ENCODE measurements around the gene GPR137.

The GPR137 gene

GRCh38 chr11:64260147-64260708, 25.4 kb upstream of the GPR137 start:
- no peak for TF ChIP-seq CTCF (IDR thresholded peaks at IDR 0.05; ENCODE audit: low read depth, low read length)
- no peak overlapping the region for H3K4me3 ChIP-seq (ENCODE audit: low read depth, low read length)

GRCh38 chr11:64261556-64262080, 24.0 kb upstream of the GPR137 start:
- no peak overlapping the region for H3K4me3 ChIP-seq (ENCODE audit: low read depth, low read length)
- no peak for TF ChIP-seq CTCF (IDR thresholded peaks at IDR 0.05; ENCODE audit: low read depth, low read length)

GRCh38 chr11:64262271-64263002, 23.2 kb upstream of the GPR137 start:
- H3K4me3 ChIP-seq (ENCODE audit: low read depth, low read length), result no peak overlapping the region
- no peak for TF ChIP-seq CTCF (IDR thresholded peaks at IDR 0.05; ENCODE audit: low read depth, low read length)

DNA sequence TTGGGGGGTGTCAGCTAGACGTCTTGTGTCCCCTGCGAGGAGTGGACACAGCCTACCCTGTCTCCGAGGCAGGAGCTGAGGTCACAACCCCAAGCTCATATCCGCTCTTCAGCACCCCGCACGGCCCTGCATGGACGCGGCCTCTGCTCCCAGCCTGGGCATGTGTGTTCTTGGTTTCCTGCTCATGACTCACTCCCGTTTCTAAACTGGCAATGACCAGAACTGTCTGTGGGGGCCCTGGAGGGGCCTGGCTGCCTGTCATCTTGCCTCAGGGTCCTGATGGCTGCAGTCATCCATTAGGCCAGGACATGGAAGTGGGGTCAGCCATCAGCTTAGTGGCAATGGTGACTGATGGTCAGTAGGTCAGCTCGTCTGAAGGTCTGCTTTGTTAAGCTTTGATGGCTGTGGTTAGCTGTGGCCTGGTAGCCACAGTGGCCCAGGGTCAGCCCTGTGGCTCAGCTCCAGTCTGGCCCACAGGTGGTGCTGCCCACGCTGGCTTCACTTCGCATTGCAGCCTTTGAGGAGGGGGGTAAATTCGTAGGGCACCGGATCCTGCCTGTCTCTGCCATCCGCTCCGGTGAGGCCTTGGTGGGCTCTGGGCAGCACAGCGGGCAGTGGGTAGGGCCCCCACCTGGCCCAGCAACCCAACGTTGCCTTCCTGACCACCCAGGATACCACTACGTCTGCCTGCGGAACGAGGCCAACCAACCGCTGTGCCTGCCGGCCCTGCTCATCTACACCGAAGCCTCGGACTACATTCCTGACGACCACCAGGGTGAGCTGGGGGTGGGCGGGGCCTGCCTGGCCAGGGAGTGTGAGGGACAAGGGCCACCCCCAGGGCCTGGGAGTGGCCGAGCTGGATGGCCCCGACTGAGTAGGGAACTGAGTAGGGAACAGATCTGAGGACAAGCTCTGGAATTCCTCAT, 22.4 kb upstream of the GPR137 start:
- TF ChIP-seq CTCF (IDR thresholded peaks at IDR 0.05; ENCODE audit: low read depth, low read length), result no peak
- H3K4me3 ChIP-seq (ENCODE audit: low read depth, low read length), result no peak overlapping the region

DNA sequence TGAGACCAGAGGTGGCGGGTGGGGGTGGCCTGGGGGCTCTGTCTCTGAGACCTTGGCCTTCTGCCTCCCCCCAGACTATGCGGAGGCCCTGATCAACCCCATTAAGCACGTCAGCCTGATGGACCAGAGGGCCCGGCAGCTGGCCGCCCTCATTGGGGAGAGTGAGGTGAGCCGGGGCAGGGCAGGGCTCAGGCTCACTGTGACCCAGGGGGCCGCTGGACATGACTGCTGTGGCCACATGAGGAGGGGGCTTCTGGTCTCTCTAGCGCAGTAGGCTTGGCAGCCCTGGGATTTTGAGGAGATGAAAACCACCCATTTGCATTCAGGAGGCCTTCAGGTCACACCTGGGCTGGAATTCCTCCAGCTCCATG, 21.7 kb upstream of the GPR137 start:
- H3K4me3 ChIP-seq (ENCODE audit: low read depth, low read length), result no peak overlapping the region
- TF ChIP-seq CTCF (IDR thresholded peaks at IDR 0.05; ENCODE audit: low read depth, low read length), result no peak

- H3K4me3 ChIP-seq (ENCODE audit: low read depth, low read length), result no peak overlapping the region
Observed at GRCh38 chr11:64264371-64264852, 21.2 kb upstream of the GPR137 start.

More at GRCh38 chr11:64264371-64264852, 21.2 kb upstream of the GPR137 start:
- TF ChIP-seq CTCF (IDR thresholded peaks at IDR 0.05; ENCODE audit: low read depth, low read length), result no peak
